Measurements from ENCODE around the gene LTO1. TPM values are rescaled to one million over a fixed set of nuclear protein-coding genes. Genes with fewer than 3 reads are reported as not detected.

The LTO1 gene
- total RNA-seq, 1 donor from 2014 or later = 26.6 TPM

DNA sequence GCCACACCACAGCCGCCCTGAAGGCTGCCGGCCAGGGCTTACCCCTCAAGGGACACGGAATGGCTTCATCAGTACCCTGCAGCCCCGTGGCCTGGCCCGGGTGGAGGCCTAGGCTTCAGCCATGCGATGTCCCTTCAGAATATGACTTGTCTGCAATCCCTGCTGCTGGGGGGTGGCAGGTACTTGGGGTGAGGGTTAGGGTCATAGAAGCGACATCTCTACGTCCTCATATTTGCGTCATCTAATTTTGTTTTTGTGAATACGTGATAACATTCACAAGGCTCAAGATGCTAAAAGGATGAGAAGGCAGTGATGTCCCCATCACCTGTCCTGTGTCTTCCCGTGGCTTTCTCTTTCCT is 27.8 kb downstream of the LTO1 start:
- TF ChIP-seq, protein P1, sequence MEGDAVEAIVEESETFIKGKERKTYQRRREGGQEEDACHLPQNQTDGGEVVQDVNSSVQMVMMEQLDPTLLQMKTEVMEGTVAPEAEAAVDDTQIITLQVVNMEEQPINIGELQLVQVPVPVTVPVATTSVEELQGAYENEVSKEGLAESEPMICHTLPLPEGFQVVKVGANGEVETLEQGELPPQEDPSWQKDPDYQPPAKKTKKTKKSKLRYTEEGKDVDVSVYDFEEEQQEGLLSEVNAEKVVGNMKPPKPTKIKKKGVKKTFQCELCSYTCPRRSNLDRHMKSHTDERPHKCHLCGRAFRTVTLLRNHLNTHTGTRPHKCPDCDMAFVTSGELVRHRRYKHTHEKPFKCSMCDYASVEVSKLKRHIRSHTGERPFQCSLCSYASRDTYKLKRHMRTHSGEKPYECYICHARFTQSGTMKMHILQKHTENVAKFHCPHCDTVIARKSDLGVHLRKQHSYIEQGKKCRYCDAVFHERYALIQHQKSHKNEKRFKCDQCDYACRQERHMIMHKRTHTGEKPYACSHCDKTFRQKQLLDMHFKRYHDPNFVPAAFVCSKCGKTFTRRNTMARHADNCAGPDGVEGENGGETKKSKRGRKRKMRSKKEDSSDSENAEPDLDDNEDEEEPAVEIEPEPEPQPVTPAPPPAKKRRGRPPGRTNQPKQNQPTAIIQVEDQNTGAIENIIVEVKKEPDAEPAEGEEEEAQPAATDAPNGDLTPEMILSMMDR (conservative IDR thresholded peaks at IDR 0.05) = no peak
- Mint-ChIP-seq H3K27ac (ENCODE audit: unreplicated experiment) (no peak overlapping the region), H3K27me3 (ENCODE audit: low read depth) (peaks cover 31% of the 10 kb centered on the region), H3K9me3 (no peaks in the 10 kb centered on the region), H3K4me1 (peaks cover 50% of the 10 kb centered on the region), H3K36me3 (ENCODE audit: low read depth) (peaks cover 31% of the 10 kb centered on the region), H3K4me3 (peak overlapping the region; percentile 92)
- no peak for DNase-seq (ENCODE audit: low read depth, low spot score)

DNA sequence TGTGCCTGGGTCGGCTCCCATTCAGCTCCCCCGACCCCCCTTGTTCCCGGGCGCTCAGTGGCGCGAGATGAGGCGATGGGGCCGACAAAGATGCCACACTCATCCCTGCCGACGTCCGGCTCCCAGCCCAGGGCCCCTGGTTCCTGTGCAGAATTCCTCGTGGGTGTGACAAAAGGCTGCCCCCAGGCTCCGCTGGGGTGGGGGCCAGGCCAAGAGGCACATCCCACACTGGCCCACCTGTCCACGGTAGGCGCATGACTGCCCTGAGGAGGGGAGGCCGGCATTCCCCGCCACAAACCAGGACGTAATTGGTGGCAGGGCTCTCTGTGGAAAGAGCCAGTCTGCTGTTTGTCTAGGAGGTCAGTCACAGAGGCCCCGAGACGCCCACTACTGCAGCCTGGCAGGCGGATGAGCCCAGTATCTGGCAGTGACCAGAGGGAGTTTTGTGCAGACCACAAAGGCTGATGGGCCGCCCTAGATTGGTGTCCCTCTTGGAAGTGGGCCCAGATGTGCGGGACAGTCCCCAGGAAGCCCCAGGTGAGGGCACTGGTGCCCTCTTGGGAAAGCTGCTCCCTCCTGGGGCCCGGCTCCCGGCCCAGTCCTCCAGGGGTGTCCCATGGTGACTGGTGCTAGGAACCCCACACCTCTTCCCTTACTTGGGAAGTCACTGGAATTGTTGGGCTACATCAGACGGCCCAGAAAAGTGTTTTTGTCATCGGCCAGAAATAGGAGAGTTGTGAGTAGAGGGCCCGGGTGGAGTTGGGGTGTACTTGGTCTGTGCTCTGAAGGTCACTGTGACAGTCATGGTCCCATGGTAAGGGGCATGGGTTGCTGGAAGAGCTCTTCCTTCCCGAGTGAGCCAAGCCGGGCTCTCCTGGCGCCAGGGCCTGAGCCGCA is 28.4 kb downstream of the LTO1 start:
- peaks cover 31% of the 10 kb centered on the region for H3K27me3 Mint-ChIP-seq (ENCODE audit: low read depth)
- TF ChIP-seq, protein P1 (conservative IDR thresholded peaks at IDR 0.05) = no peak
- no peak for DNase-seq (ENCODE audit: low read depth, low spot score)
- peaks cover 48% of the 10 kb centered on the region for H3K4me1 Mint-ChIP-seq
- no peaks in the 10 kb centered on the region for H3K9me3 Mint-ChIP-seq
- H3K4me3 Mint-ChIP-seq = peak overlapping the region; percentile 92
- H3K27ac Mint-ChIP-seq (ENCODE audit: unreplicated experiment) = peak overlapping the region; percentile 71
- peaks cover 26% of the 10 kb centered on the region for H3K36me3 Mint-ChIP-seq (ENCODE audit: low read depth)

DNA sequence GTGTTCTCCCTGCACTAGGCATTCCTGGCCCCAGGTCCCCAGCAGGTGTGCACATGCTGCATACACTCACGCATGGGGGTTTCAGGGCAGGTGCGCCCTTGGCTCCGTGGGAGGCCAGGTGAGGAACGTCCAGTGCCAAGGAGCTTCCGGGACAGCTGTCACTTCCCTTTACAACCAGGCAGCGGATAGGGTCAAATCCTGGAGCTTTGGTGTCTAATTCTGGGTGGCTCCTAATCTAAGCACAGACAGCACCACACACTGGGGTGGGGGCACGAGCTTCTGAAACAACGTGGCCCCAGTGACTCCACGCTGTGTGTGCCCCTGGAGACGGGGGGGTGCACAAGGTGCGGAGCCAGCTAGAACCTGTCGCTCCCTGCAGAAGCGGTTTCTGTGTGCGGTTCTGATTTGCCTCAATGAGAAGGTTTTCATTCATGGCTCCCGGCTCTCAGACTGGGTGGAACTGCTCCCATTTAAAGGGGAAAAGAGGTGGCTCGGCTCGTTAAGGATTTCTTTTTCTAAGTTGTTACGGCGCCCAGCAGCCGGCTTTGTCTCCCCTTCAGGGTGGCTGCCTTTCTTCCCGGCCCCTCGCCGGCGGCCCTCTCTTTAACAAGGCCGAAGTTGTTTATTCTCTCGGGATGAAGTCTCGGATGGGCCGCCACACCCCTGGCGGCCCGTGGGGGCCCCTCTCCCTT is 29.2 kb downstream of the LTO1 start:
- Mint-ChIP-seq H3K4me1 (peaks cover 45% of the 10 kb centered on the region), H3K27ac (ENCODE audit: unreplicated experiment) (no peak overlapping the region), H3K27me3 (ENCODE audit: low read depth) (peaks cover 34% of the 10 kb centered on the region), H3K36me3 (ENCODE audit: low read depth) (peaks cover 24% of the 10 kb centered on the region), H3K4me3 (peak overlapping the region; percentile 92), H3K9me3 (no peaks in the 10 kb centered on the region)
- DNase-seq (ENCODE audit: low read depth, low spot score) = no peak
- TF ChIP-seq, protein P1 (conservative IDR thresholded peaks at IDR 0.05) = no peak

DNA sequence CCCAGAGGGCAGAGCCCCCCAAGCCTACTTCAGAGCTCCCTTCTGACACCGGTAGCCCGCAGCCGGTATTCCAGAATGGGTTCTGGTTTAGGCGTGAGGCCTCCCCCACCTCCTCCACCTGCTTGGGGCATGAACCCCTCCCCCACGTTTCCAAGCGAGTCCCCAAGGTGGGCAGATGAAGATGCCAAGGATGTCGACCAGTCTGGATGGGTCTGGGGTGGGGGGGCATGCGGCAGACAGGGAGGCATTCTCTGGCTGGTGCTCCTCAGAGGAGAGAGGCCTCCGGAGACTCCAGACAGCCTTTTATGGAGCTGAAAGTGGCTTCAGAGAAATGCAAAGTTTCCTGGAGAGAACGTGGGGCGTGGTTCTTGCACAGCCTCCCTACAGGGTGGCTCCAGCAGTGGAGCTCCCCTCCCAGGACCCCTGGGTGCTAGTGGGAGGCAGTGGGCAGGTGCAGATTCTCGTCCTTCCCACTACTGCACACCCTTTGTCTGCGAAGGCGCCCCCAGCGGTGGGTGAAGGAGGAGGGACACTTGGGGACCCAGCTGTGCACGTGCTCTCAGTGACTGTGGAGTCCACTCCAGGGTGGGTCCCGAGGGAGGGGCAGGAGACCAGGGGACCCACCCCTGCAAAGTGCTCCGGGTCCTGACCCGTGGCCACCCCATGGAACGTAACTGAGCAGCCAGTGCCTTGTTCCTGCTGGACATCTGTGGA is 30.0 kb downstream of the LTO1 start:
- TF ChIP-seq, protein P1 (conservative IDR thresholded peaks at IDR 0.05) = no peak
- H3K27ac Mint-ChIP-seq (ENCODE audit: unreplicated experiment) = no peak overlapping the region
- H3K27me3 Mint-ChIP-seq (ENCODE audit: low read depth) = peaks cover 40% of the 10 kb centered on the region
- no peak for DNase-seq (ENCODE audit: low read depth, low spot score)
- peaks cover 53% of the 10 kb centered on the region for H3K4me1 Mint-ChIP-seq
- H3K4me3 Mint-ChIP-seq = peak overlapping the region; percentile 92
- peaks cover 25% of the 10 kb centered on the region for H3K36me3 Mint-ChIP-seq (ENCODE audit: low read depth)
- no peaks in the 10 kb centered on the region for H3K9me3 Mint-ChIP-seq
